AG09319 (cell line): ENCODE results near the gene CHCHD6.

Experiments used
- DNase-seq: peaks from one replicate; pipeline ENCODE4 v3.0.0-alpha.2; 2010; ENCODE audit warnings: low read depth; ENCODE audit errors: extremely low read depth
- CTCF ChIP-seq: IDR thresholded peaks from 2 replicates; pipeline ENCODE4 v1.5.1; 2011; ENCODE audit warnings: low read depth, mild to moderate bottlenecking, inconsistent platforms, low read length, moderate library complexity

The CHCHD6 gene

DNA sequence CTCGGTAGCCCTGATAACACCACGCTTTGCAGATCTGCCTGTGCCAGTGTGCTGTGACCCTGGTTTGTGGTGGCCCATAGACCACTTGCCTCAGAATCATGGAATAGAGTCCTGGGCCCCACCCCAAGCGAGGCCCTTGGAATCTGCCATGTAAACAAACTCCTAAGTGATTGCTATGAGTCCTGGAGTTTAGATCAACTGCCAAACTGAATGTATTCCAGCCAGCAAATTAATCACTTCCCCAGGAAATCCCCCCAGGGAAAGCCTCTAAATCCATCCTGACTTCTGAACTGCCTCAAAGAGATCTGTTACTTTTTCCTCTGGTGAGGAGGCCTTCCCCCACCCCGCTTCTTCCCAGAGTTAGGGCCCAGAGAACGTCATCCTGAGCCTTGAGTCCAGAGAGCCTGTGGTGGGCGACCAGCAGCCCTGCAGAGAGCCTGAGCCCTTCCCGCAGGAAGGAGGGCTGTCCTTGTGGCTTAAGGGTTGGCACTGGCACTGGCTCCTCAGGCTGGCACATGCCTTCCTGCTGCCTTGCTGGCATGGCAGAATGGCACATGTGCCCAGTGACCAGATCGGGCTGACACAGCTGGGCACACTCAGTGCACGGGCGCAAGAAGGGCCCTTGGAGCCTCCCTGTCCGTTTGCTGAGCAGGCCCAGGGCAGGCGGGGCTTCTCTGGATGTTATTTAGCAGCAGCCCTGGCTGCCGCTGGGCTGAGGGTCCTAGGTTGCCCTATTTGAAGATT lies 228.3 kb downstream of the CHCHD6 start:
- no peak for DNase-seq

DNA sequence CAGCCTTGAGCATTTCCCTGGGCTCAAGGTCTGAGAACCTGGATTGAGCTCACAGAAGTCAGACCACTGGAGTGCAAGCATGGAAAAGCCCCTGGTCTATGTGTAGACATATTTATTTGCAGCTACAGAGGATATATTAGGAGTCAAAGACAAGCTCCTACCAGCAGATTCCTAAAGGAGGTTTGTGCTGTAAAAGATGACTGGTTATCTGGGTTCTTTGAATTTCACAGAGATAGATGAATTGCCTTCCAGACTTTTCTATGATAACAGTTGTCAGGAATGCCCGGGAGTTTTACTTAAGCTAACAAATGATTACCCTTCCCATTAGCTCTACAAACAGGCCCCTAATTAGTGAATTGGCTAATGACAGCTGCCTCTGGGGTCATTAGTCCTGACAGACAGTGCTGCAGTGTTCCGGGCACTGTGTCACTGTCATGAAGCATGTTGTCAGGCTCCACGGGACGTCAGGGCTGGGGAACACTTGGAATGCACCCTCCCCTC lies 230.0 kb downstream of the CHCHD6 start:
- no peak for DNase-seq
- no peak for TF ChIP-seq CTCF

More for the DNA sequence above, 228.3 kb downstream of the CHCHD6 start:
- TF ChIP-seq CTCF: no peak

GRCh38 chr3:126934991-126935390 lies 231.0 kb downstream of the CHCHD6 start:
- TF ChIP-seq CTCF: no peak
- no peak for DNase-seq

- DNase-seq: no peak
- TF ChIP-seq CTCF: no peak
These were observed 231.9 kb downstream of the CHCHD6 start for GRCh38 chr3:126935756-126936509.

DNA sequence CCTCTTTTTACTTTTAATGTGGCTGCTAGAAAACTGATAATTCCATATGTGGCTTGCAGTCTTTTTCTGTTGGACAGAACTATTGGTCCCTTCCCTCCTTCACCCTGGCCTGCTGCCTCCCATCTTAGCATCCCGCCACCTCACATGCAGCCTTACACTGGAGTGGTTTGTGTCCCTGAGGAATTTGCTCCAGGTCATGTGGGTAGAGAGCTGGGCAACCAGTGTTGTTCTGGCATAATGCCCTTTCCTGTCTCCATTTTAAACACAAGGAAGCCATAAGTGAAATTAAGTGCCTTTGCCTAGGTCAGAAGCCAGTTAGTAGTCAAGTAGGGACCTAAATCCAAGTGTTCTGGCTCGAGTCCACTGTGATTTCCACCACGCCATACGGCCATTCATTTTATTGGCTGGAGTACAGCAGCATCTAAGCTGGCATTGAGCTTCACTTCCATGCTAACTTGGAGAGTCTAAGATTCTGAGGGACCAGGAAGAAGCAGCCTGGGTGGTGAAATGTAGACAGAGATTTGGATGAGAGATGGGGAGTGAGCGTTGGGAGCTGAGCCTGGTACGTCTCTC lies 232.9 kb downstream of the CHCHD6 start:
- TF ChIP-seq CTCF: no peak
- DNase-seq: no peak

DNA sequence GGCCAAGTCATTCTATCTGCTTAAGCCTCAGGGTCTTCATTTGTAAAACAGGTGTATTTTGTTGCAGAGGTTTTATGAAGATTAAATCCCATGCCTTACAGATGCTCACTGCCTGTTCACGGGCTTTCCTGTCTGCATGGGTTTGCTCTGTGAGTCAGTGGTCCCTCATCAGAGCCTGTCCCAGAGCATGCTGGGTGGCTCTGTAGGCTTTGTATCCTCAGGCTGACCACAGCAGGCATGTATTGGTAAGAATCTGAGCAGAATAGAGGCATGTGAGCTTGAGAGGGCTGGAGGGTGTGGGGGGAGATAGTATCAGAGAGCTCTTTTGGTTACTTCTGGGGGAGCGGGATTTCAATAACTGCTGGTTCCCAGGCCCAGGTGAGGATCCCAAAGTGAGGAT lies 233.5 kb downstream of the CHCHD6 start:
- no peak for TF ChIP-seq CTCF
- no peak for DNase-seq

DNA sequence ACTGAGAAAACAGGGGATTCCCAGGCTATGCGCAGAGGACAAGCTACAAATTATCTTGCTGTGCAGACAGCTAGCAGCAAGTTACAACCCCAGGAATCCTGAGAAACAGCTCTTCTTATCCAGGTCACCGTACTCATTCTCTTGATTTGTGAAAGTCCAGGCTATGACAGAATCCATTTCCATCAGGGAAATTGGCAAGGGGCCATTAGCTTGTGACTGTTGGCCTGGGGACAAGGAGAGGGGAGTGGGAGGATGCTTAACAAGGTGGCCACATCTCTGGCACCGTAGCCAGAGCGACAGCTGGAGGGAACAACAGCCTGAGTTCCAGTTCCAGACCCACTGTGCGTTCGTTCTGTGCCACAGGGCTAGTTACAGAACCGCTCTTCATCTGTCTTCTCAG lies 233.9 kb downstream of the CHCHD6 start:
- TF ChIP-seq CTCF: no peak
- no peak for DNase-seq
